ENCODE results near the gene STX1B.
"Not testable (repeated sequence)": the region's sequence is repeated elsewhere in the genome, so short reads cannot be mapped to it uniquely, and the experiment has no call there.

Gene STX1B

GRCh38 chr16:31010585-31011325, at the start of gene STX1B:
STX1B (minus strand) TSS chr16:31010638; CDS start chr16:31010396, 242 bp downstream.
- no peak for DNase-seq

- no peak for DNase-seq
Measured at GRCh38 chr16:31055613-31056012, 45.2 kb upstream of the STX1B start.

GRCh38 chr16:31052114-31052513, 41.7 kb upstream of the STX1B start:
- DNase-seq, result no peak

- DNase-seq, result no peak
Measured at GRCh38 chr16:31050280-31051030, 40.0 kb upstream of the STX1B start.

GRCh38 chr16:31043898-31044481, 33.6 kb upstream of the STX1B start:
- DNase-seq, result no peak

- DNase-seq, result no peak
Measured at GRCh38 chr16:31043352-31043751, 32.9 kb upstream of the STX1B start.

- no peak for DNase-seq
Measured at GRCh38 chr16:31042866-31043265, 32.4 kb upstream of the STX1B start.

- no peak for DNase-seq
Measured at GRCh38 chr16:31038993-31039392, 28.6 kb upstream of the STX1B start.

- no peak for DNase-seq
Measured at GRCh38 chr16:31036691-31037090, 26.3 kb upstream of the STX1B start.

- DNase-seq, result peak; percentile 63
Measured at GRCh38 chr16:31033709-31034492, 23.5 kb upstream of the STX1B start.

- peak; percentile 92 for DNase-seq
Measured at GRCh38 chr16:31032736-31033708, 22.6 kb upstream of the STX1B start, which contains the start of gene STX4. STX4 (plus strand) TSS chr16:31033558; CDS start chr16:31033806, 248 bp downstream.

- DNase-seq, result no peak
Measured at GRCh38 chr16:31031276-31031675, 20.8 kb upstream of the STX1B start.

- no peak for DNase-seq
Measured at GRCh38 chr16:31029272-31029671, 18.8 kb upstream of the STX1B start.

GRCh38 chr16:31025339-31025738, 14.9 kb upstream of the STX1B start:
- DNase-seq, result no peak

- no peak for DNase-seq
Measured at GRCh38 chr16:31023627-31024226, 13.3 kb upstream of the STX1B start.

GRCh38 chr16:31023252-31023602, 12.8 kb upstream of the STX1B start:
- no peak for DNase-seq

GRCh38 chr16:31022544-31023251, 12.3 kb upstream of the STX1B start:
- DNase-seq, result no peak

- DNase-seq, result no peak
Measured at GRCh38 chr16:31020536-31020935, 10.1 kb upstream of the STX1B start.

- DNase-seq, result not testable (repeated sequence)
Measured at GRCh38 chr16:31017756-31018155, 7.3 kb upstream of the STX1B start.

GRCh38 chr16:31016018-31016417, 5.6 kb upstream of the STX1B start:
- DNase-seq, result no peak

GRCh38 chr16:31013292-31013691, 2.9 kb upstream of the STX1B start:
- DNase-seq, result not testable (repeated sequence)
